Natural killer cell (primary cell): ENCODE results near the gene ALDH6A1. TPM values are rescaled to one million over a fixed set of nuclear protein-coding genes. Genes with fewer than 3 reads are reported as not detected.
A peak's percentile ranks its signal among the peaks of the same experiment; 100 is the strongest.
"Not testable (repeated sequence)": the region's sequence is repeated elsewhere in the genome, so short reads cannot be mapped to it uniquely, and the experiment has no call there.

Experiments
- ATAC-seq, 3 donors: fragments of 150-1000 bp in 2 of 3; fragments of 200-7000 bp in 1 of 3; cut with Tn5 transposase; 1 replicate in 1 of 3; 2 replicates in 2 of 3; pipeline ENCODE4 v1.10.0; 2021; ENCODE audit warnings: mild to moderate bottlenecking in 2 of 3, moderate library complexity in 2 of 3
- DNase-seq, 2 donors: peaks; one replicate each; pipeline versions ENCODE4 v3.0.0 to v3.0.0-alpha.2; 2013 to 2021; ENCODE audit warnings: mixed read lengths in 1 of 2
- H3K27ac ChIP-seq: one replicate; pipeline ENCODE4 v1.5.1; 2013; ENCODE audit warnings: mild to moderate bottlenecking, low read length
- H3K27me3 ChIP-seq: one replicate; pipeline ENCODE4 v1.6.1; 2013; ENCODE audit warnings: low read length; ENCODE audit not compliant: control insufficient read depth, insufficient read depth
- H3K36me3 ChIP-seq: one replicate; pipeline ENCODE4 v1.6.1; 2013; ENCODE audit warnings: low read length; ENCODE audit not compliant: control insufficient read depth, insufficient read depth
- H3K4me1 ChIP-seq: one replicate; pipeline ENCODE4 v1.6.1; 2013; ENCODE audit warnings: low read length; ENCODE audit not compliant: control insufficient read depth, insufficient read depth
- H3K4me3 ChIP-seq: one replicate; pipeline ENCODE4 v1.5.1; 2013; ENCODE audit warnings: low read length
- H3K9me3 ChIP-seq: one replicate; pipeline ENCODE4 v1.6.1; 2013; ENCODE audit warnings: low read length; ENCODE audit not compliant: control insufficient read depth, insufficient read depth
- H3K27ac Mint-ChIP-seq, 2 donors: one replicate each; pipeline ENCODE4 v1.8.0; 2022; ENCODE audit warnings: mild to moderate bottlenecking in 2 of 2, mixed read lengths in 2 of 2, moderate library complexity in 1 of 2
- H3K27me3 Mint-ChIP-seq, 2 donors: one replicate each; pipeline ENCODE4 v1.8.0; 2022; ENCODE audit warnings: low read depth in 2 of 2, mixed read lengths in 2 of 2
- H3K36me3 Mint-ChIP-seq: one replicate; pipeline ENCODE4 v1.8.0; 2022; ENCODE audit warnings: mixed read lengths
- H3K4me1 Mint-ChIP-seq, 2 donors: one replicate each; pipeline ENCODE4 v1.8.0; 2022; ENCODE audit warnings: mixed read lengths in 2 of 2
- H3K4me3 Mint-ChIP-seq: one replicate; pipeline ENCODE4 v1.8.0; 2022; ENCODE audit warnings: mild to moderate bottlenecking, moderate library complexity, mixed read lengths
- H3K9me3 Mint-ChIP-seq, 2 donors: one replicate each; pipeline ENCODE4 v1.8.0; 2022; ENCODE audit warnings: mixed read lengths in 2 of 2
- WGBS: methylation state at CpG from one replicate; pipeline ENCODE4 v1.1.7; 2013; ENCODE audit warnings: missing lambda C conversion rate; ENCODE audit not compliant: insufficient coverage; 5-methylcytosine and 5-hydroxymethylcytosine counted together
- intact Hi-C: fragments of 100-400 bp; cut with micrococcal nuclease; formaldehyde crosslinking; loops from one replicate; pipeline ENCODE4 v1.14.2; 2022
- total RNA-seq, 4 donors: library from RNA; stranded (reverse); fragments of 120-200 nt in 1 of 4; gene quantifications; one replicate each; pipeline versions ENCODE4 v1.2.3 to v1.2.4, GENCODE V29; 2013 to 2022
- TF ChIP-seq, protein P1 (sequence below): fragments of 200-600 bp; IDR thresholded peaks from one replicate; pipeline ENCODE4 v1.8.0; 2022; ENCODE audit warnings: antibody characterized with exemption

The ALDH6A1 gene
- total RNA-seq, result 1 to 10 TPM; 8.5 to 9.6 (median 9.5) TPM
- 15.1 TPM for total RNA-seq (2013)

DNA sequence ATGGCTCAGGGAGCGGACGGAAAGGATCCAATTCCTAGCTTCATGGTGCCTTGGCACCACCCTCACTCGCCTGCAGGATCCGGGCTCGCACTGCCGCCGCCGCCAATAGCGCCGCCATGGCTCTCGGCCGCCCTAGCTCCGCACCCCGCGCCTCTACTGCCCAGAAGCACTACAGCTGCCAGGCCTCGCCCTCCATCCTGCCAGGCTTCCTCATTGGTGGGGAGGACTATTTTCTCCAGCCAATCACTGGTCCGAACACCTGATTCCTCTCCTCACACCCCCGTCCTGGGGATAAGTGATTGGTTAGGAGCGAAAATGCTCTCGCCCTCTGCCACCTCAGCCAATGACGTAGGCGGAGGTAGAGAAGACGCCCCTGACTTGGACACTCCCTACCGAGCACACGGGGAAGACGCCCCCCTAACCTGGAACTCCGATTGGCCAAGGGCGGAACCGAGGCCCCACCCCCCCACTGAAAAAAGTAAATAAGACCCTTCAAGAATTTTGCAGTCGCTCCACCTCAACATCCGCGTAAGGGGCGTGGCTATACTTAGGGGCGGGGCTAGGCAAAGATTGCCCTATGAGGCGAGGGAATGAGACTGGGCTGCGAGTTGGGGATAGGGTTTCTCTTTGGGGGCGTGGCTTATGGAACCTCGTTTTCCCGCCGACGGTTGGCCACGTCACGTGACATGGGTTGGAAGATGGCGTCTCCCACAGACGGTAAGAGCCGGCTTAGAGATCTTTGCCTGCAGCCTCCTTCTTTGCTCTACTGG lies at the start of gene ALDH6A1, which contains the start of gene LIN52:
TSS of gene ALDH6A1 (minus strand) at position 177 of the 770 bp plus-strand sequence. CDS start at position 118, 59 bp downstream.
TSS of gene LIN52 (plus strand) at position 680 of the 770 bp plus-strand sequence. CDS start at position 699, 19 bp downstream.
- peaks cover 39 to 50% of the 10 kb centered on the region in 2 donors for H3K4me1 Mint-ChIP-seq

DNA sequence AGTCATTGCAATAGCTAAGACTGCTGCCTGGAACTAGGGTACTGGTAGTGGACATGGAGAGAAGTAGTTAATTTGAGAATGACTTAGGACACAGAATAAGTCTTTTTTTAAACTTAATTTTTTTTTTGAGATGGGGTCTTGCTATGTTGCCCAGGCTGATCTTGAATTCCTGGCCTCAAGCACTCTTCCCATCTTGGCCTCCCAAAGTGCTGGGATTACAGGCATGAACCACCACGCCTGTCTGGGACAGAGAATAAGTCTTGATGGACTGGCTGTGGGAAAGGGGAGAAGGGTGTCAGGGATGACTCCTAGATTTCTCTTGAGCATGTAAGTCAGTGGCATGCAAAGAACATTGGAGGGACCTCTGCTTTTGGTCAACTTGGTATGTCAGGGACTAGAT lies 43.4 kb upstream of the ALDH6A1 start:
- Histone ChIP-seq H3K27ac (no peak overlapping the region), H3K4me3 (no peak overlapping the region), H3K27me3 (no peaks in the 10 kb centered on the region), H3K4me1 (no peaks in the 10 kb centered on the region), H3K9me3 (no peaks in the 10 kb centered on the region), H3K36me3 (no peaks in the 10 kb centered on the region)
- no peak for ATAC-seq
- Mint-ChIP-seq H3K4me1 (no peaks in the 10 kb centered on the region), H3K4me3 (no peak overlapping the region), H3K36me3 (no peaks in the 10 kb centered on the region), H3K9me3 (no peaks in the 10 kb centered on the region), H3K27me3 (no peaks in the 10 kb centered on the region), H3K27ac (no peak overlapping the region)
- TF ChIP-seq, protein P1, sequence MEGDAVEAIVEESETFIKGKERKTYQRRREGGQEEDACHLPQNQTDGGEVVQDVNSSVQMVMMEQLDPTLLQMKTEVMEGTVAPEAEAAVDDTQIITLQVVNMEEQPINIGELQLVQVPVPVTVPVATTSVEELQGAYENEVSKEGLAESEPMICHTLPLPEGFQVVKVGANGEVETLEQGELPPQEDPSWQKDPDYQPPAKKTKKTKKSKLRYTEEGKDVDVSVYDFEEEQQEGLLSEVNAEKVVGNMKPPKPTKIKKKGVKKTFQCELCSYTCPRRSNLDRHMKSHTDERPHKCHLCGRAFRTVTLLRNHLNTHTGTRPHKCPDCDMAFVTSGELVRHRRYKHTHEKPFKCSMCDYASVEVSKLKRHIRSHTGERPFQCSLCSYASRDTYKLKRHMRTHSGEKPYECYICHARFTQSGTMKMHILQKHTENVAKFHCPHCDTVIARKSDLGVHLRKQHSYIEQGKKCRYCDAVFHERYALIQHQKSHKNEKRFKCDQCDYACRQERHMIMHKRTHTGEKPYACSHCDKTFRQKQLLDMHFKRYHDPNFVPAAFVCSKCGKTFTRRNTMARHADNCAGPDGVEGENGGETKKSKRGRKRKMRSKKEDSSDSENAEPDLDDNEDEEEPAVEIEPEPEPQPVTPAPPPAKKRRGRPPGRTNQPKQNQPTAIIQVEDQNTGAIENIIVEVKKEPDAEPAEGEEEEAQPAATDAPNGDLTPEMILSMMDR, result no peak
- 100% methylated on average over 1 of the region's 1 CpG for WGBS
- DNase-seq, result no peak
- intact Hi-C loops, result no loop called here

More for the DNA sequence above, at the start of gene ALDH6A1, which contains the start of gene LIN52:
- H3K36me3 ChIP-seq, result no peaks in the 10 kb centered on the region
- intact Hi-C loops, result loop anchor here (2.0 to 5.0 kb wide), 3 partner anchors 66 to 947 kb away; partner anchors contain the start of genes BBOF1, ENTPD5, ISCA2 and NPC2
- peak; percentile 100 for DNase-seq
- ATAC-seq, result peak; percentile 85 to 95 (median 86)
- peaks cover 0 to 5% of the 10 kb centered on the region in 2 donors for H3K9me3 Mint-ChIP-seq
- peaks cover 11% of the 10 kb centered on the region for H3K4me1 ChIP-seq
- TF ChIP-seq, protein P1, result no peak
- H3K4me3 Mint-ChIP-seq, result peak within 1 kb of the TSS; percentile 99
- peaks cover 3% of the 10 kb centered on the region for H3K9me3 ChIP-seq
- no peaks in the 10 kb centered on the region for H3K27me3 Mint-ChIP-seq
- H3K27ac ChIP-seq, result peak within 1 kb of the TSS; percentile 69
- peak within 1 kb of the TSS; percentile 92 to 96 for H3K27ac Mint-ChIP-seq
- WGBS, result 0% methylated on average over 40 of the region's 46 CpGs
- peak within 1 kb of the TSS; percentile 72 for H3K4me3 ChIP-seq
- no peaks in the 10 kb centered on the region for H3K27me3 ChIP-seq
- no peaks in the 10 kb centered on the region for H3K36me3 Mint-ChIP-seq

DNA sequence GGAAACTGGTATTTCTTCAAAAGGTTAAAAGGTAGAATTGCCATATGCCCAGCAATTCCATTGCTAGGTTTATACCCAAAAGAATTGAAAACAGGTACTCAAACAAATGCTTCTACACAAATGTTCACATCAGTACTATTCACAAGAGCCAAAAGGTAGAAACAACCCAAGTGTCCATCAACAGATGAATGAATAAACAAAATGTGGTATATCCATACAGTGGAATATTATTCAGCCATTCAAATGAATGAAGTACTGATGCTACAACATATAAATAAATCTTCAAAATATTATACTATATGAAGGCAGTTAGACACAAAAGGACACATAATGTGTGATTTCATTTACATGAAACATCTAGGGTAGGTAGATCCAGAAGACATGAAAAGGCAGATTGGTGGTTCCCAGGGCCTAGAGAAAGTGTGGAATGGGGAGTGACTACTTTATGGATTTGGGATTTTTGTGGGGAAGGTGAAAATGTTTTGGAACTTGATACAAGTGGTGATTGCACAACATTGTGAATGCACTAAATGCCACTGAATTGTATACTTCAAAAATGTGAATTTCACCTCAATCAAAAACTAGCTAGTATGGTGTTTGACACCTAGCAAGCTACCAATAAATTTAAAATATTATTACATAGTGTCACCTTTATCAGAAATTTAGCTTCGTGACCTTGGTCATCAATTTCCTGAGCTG lies 42.2 kb upstream of the ALDH6A1 start:
- no peak overlapping the region for H3K27ac Mint-ChIP-seq
- DNase-seq, result no peak
- no peaks in the 10 kb centered on the region for H3K4me1 ChIP-seq
- H3K36me3 Mint-ChIP-seq, result no peaks in the 10 kb centered on the region
- H3K4me3 ChIP-seq, result no peak overlapping the region
- no peak overlapping the region for H3K4me3 Mint-ChIP-seq
- no peaks in the 10 kb centered on the region for H3K9me3 Mint-ChIP-seq
- no peaks in the 10 kb centered on the region for H3K27me3 ChIP-seq
- no peaks in the 10 kb centered on the region for H3K36me3 ChIP-seq
- H3K9me3 ChIP-seq, result no peaks in the 10 kb centered on the region
- H3K4me1 Mint-ChIP-seq, result no peaks in the 10 kb centered on the region
- H3K27ac ChIP-seq, result no peak overlapping the region
- TF ChIP-seq, protein P1, result no peak
- no peak for ATAC-seq
- WGBS, result no CpG with 5 or more reads among the region's 1 CpG
- H3K27me3 Mint-ChIP-seq, result no peaks in the 10 kb centered on the region
- intact Hi-C loops, result no loop called here

DNA sequence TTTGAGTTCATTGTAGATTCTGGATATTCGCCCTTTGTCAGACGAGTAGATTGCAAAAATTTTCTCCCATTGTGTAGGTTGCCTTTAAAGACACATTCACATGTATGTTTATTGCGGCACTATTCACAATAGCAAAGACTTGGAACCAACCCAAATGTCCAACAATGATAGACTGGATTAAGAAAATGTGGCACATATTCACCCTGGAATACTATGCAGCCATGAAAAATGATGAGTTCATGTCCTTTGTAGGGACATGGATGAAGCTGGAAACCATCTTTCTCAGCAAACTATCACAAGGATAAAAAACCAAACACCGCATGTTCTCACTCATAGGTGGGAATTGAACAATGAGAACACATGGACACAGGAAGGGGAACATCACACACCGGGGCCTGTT lies 41.2 kb upstream of the ALDH6A1 start:
- DNase-seq, H3K4me3 ChIP-seq, ATAC-seq, H3K27me3 Mint-ChIP-seq, H3K27me3 ChIP-seq, H3K27ac ChIP-seq, H3K9me3 ChIP-seq, intact Hi-C loops, H3K36me3 Mint-ChIP-seq, H3K9me3 Mint-ChIP-seq, H3K4me1 Mint-ChIP-seq, H3K4me1 ChIP-seq, H3K36me3 ChIP-seq, H3K4me3 Mint-ChIP-seq, H3K27ac Mint-ChIP-seq: not testable (repeated sequence)
- WGBS, result 100% methylated on average over 2 of the region's 5 CpGs
